Panc1 (cell line): ENCODE data around the gene XIAP. TPM values are rescaled to one million over a fixed set of nuclear protein-coding genes. Genes with fewer than 3 reads are reported as not detected.

Experiments
- ATAC-seq: fragments of 200-7000 bp; cut with Tn5 transposase; 2 replicates; pipeline ENCODE4 v1.9.1; 2020; ENCODE audit warnings: mild to moderate bottlenecking, moderate library complexity
- BruUV-seq: library from RNA; stranded (reverse); fragments of 400-500 nt; replicated peaks from 2 replicates; lab custom pipeline; 2021; lab: Mats Ljungman, UMichigan
- CTCF ChIA-PET: fragments of 300-600 bp; sonication (Branson Sonifier 250); formaldehyde crosslinking; loops from one replicate; lab custom pipeline; 2022; ENCODE audit warnings: antibody characterized with exemption; lab: Charles Lee
- POLR2A ChIA-PET: fragments of 300-600 bp; sonication (Branson Sonifier 250); formaldehyde crosslinking; loops from one replicate; lab custom pipeline; 2022; ENCODE audit warnings: antibody characterized with exemption; lab: Charles Lee
- DNase-seq: peaks from one replicate; pipeline ENCODE4 v3.0.0-alpha.2; 2010; ENCODE audit warnings: low read depth, low spot score
- H3K27ac ChIP-seq: 2 replicates; pipeline ENCODE4 v1.5.1; 2011; ENCODE audit warnings: mild to moderate bottlenecking, low read length, inconsistent platforms
- H3K27me3 ChIP-seq: fragments of 200-500 bp; sonication (Bioruptor generic); 2 replicates; pipeline ENCODE4 v1.6.0; 2014; ENCODE audit warnings: low read length, inconsistent platforms; ENCODE audit not compliant: control insufficient read depth, insufficient read depth
- H3K36me3 ChIP-seq: fragments of 200-500 bp; sonication (Bioruptor generic); 2 replicates; pipeline ENCODE4 v1.5.1; 2014; ENCODE audit warnings: inconsistent platforms, mild to moderate bottlenecking, low read length, moderate library complexity; ENCODE audit not compliant: control insufficient read depth, insufficient read depth
- H3K4me1 ChIP-seq: 2 replicates; pipeline ENCODE4 v1.5.1; 2011; ENCODE audit warnings: inconsistent platforms, mild to moderate bottlenecking, low read length, moderate library complexity; ENCODE audit not compliant: control insufficient read depth, insufficient read depth
- H3K4me3 ChIP-seq, 2 experiments: 2 replicates each; pipeline ENCODE4 v1.5.1; 2011 to 2012; ENCODE audit warnings: low read depth in 2 of 2, low read length in 2 of 2, mild to moderate bottlenecking in 2 of 2, inconsistent platforms in 1 of 2, moderate library complexity in 1 of 2
- H3K9me3 ChIP-seq: fragments of 200-500 bp; sonication (Bioruptor generic); 2 replicates; pipeline ENCODE4 v1.5.1; 2014; ENCODE audit warnings: low read depth, mild to moderate bottlenecking, inconsistent platforms, low read length, moderate library complexity; ENCODE audit not compliant: control insufficient read depth, insufficient read depth
- POLR2AphosphoS5 ChIP-seq: IDR thresholded peaks from 2 replicates; pipeline ENCODE4 v1.6.1; 2012; ENCODE audit warnings: mild to moderate bottlenecking, low read depth, low read length, moderate library complexity
- SIN3A ChIP-seq: IDR thresholded peaks from 2 replicates; pipeline ENCODE4 v1.6.1; 2012; ENCODE audit warnings: low read depth, mild to moderate bottlenecking, low read length, moderate library complexity, borderline replicate concordance; ENCODE audit not compliant: insufficient read depth
- TCF7L2 ChIP-seq: IDR thresholded peaks from 2 replicates; pipeline ENCODE4 v1.6.1; 2011; ENCODE audit warnings: mild to moderate bottlenecking, low read depth, low read length, inconsistent platforms
- in situ Hi-C: cut with HindIII; loops from 2 replicates; pipeline ENCODE4 v1.10.0; 2016; ENCODE audit warnings: low sequenced_read_pairs, low pct_unique_long_range_greater_than_20kb
- intact Hi-C: fragments of 100-400 bp; cut with micrococcal nuclease; formaldehyde crosslinking; loops from one replicate; pipeline ENCODE4 v1.10.0; 2022; ENCODE audit not compliant: unreplicated experiment
- total RNA-seq: library from RNA; stranded (reverse); gene quantifications from one replicate; pipeline ENCODE4 v1.2.1, GENCODE V29; 2021; ENCODE audit not compliant: unreplicated experiment
- TF ChIP-seq, protein P1 (sequence below): fragments of 450-650 bp; IDR thresholded peaks from 2 replicates; pipeline ENCODE4 v1.5.1; 2017; ENCODE audit warnings: mild to moderate bottlenecking
- TF ChIP-seq, protein P2 (sequence below), 2 experiments: IDR thresholded peaks; 2 replicates each; pipeline ENCODE4 v1.6.1; 2011 to 2012; ENCODE audit warnings: low read depth in 2 of 2, control low read depth in 1 of 2, low read length in 1 of 2, mild to moderate bottlenecking in 1 of 2, moderate library complexity in 1 of 2; ENCODE audit not compliant: insufficient read depth in 1 of 2

The XIAP gene
- total RNA-seq, 1 experiment from 2014 or later = 73.7 TPM

DNA sequence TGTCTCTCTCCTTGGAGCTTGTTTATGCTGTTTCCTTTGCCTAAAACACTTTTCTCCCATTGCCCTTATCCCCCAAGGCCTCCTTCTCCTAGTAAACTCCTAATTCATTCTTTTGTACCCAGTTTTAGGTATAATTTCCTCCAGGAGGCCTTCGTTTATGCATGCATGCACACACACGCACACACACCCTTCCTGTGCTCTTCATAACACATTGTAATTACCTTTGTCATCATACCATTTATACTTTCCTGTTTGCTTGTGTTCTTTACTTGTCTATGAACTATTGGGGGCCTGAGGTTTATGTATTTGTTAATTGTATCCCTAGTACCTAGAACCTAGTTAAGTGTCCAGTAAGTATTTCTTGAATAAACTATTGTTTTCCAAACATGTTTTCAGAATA, 45.5 kb downstream of the XIAP start:
- no TSS peak for BruUV-seq
- no peak for DNase-seq
- H3K27ac ChIP-seq = no peak overlapping the region
- H3K27me3 ChIP-seq = no peaks in the 10 kb centered on the region
- TF ChIP-seq SIN3A = no peak
- no peak for TF ChIP-seq POLR2AphosphoS5
- TF ChIP-seq, protein P1, sequence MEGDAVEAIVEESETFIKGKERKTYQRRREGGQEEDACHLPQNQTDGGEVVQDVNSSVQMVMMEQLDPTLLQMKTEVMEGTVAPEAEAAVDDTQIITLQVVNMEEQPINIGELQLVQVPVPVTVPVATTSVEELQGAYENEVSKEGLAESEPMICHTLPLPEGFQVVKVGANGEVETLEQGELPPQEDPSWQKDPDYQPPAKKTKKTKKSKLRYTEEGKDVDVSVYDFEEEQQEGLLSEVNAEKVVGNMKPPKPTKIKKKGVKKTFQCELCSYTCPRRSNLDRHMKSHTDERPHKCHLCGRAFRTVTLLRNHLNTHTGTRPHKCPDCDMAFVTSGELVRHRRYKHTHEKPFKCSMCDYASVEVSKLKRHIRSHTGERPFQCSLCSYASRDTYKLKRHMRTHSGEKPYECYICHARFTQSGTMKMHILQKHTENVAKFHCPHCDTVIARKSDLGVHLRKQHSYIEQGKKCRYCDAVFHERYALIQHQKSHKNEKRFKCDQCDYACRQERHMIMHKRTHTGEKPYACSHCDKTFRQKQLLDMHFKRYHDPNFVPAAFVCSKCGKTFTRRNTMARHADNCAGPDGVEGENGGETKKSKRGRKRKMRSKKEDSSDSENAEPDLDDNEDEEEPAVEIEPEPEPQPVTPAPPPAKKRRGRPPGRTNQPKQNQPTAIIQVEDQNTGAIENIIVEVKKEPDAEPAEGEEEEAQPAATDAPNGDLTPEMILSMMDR = no peak
- TF ChIP-seq, protein P2, sequence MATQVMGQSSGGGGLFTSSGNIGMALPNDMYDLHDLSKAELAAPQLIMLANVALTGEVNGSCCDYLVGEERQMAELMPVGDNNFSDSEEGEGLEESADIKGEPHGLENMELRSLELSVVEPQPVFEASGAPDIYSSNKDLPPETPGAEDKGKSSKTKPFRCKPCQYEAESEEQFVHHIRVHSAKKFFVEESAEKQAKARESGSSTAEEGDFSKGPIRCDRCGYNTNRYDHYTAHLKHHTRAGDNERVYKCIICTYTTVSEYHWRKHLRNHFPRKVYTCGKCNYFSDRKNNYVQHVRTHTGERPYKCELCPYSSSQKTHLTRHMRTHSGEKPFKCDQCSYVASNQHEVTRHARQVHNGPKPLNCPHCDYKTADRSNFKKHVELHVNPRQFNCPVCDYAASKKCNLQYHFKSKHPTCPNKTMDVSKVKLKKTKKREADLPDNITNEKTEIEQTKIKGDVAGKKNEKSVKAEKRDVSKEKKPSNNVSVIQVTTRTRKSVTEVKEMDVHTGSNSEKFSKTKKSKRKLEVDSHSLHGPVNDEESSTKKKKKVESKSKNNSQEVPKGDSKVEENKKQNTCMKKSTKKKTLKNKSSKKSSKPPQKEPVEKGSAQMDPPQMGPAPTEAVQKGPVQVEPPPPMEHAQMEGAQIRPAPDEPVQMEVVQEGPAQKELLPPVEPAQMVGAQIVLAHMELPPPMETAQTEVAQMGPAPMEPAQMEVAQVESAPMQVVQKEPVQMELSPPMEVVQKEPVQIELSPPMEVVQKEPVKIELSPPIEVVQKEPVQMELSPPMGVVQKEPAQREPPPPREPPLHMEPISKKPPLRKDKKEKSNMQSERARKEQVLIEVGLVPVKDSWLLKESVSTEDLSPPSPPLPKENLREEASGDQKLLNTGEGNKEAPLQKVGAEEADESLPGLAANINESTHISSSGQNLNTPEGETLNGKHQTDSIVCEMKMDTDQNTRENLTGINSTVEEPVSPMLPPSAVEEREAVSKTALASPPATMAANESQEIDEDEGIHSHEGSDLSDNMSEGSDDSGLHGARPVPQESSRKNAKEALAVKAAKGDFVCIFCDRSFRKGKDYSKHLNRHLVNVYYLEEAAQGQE (IDR thresholded peaks at IDR 0.05; ENCODE audit: insufficient read depth in 1 of 2, low read depth in 2 of 2, low read length in 1 of 2) = no peak
- no peak for TF ChIP-seq TCF7L2
- peaks cover 12% of the 10 kb centered on the region for H3K36me3 ChIP-seq
- CTCF ChIA-PET = no interaction called here
- intact Hi-C loops (no loop called here), in situ Hi-C loops (no loop called here)
- no peak; the same call in 1 of the 2 replicates for ATAC-seq
- no peak overlapping the region for H3K4me3 ChIP-seq
- no peaks in the 10 kb centered on the region for H3K9me3 ChIP-seq
- POLR2A ChIA-PET = no interaction called here
- H3K4me1 ChIP-seq = no peaks in the 10 kb centered on the region

DNA sequence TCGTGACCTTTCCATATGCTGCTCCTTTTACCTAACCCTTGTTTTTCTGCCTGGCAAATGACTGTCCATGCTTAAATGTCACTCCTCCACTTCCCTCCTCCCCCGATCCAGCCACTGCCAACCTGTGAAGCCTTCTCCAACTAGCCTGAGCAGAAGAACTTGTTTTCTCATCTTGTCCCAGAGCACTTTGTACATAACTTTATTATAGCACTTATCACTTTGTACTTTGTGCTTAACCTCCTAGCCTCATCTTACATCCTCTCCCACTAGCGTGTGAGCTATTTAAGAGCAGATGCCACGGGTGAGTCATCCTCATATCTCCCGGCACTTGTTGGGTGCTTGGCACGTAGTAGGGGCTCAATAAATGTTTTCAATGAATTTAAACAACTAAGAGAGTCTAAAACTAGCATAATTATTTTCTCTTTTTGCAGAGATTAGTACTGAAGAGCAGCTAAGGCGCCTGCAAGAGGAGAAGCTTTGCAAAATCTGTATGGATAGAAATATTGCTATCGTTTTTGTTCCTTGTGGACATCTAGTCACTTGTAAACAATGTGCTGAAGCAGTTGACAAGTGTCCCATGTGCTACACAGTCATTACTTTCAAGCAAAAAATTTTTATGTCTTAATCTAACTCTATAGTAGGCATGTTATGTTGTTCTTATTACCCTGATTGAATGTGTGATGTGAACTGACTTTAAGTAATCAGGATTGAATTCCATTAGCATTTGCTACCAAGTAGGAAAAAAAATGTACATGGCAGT, 46.9 kb downstream of the XIAP start:
- no peak for ATAC-seq
- no peaks in the 10 kb centered on the region for H3K9me3 ChIP-seq
- DNase-seq = no peak
- no TSS peak for BruUV-seq
- TF ChIP-seq SIN3A (no peak), TCF7L2 (no peak), POLR2AphosphoS5 (no peak)
- TF ChIP-seq, protein P1 = no peak
- TF ChIP-seq, protein P2 (IDR thresholded peaks at IDR 0.05; ENCODE audit: insufficient read depth in 1 of 2, low read depth in 2 of 2, low read length in 1 of 2) = no peak
- H3K4me1 ChIP-seq = no peaks in the 10 kb centered on the region
- no peak overlapping the region for H3K4me3 ChIP-seq
- in situ Hi-C loops = no loop called here
- H3K36me3 ChIP-seq = peaks cover 12% of the 10 kb centered on the region
- H3K27me3 ChIP-seq = no peaks in the 10 kb centered on the region
- H3K27ac ChIP-seq = no peak overlapping the region
- intact Hi-C loops = no loop called here
- ChIA-PET CTCF (no interaction called here), POLR2A (no interaction called here)
